H9 (cell line): ENCODE results near the gene RCN2. TPM values are rescaled to one million over a fixed set of nuclear protein-coding genes. Genes with fewer than 3 reads are reported as not detected.
"Not testable (repeated sequence)": the region's sequence is repeated elsewhere in the genome, so short reads cannot be mapped to it uniquely, and the experiment has no call there.

ENCODE experiments used
- DNase-seq: peaks from one replicate; pipeline ENCODE4 v3.0.0-alpha.2; 2017
- H2AFZ ChIP-seq: one replicate; pipeline ENCODE4 v1.6.1; 2013; ENCODE audit warnings: mild to moderate bottlenecking, low read length, control low read depth, moderate library complexity
- H2AK5ac ChIP-seq: 2 replicates; pipeline ENCODE4 v1.6.1; 2013; ENCODE audit warnings: low read length, control low read depth, mixed read lengths; ENCODE audit not compliant: insufficient read length
- H2BK120ac ChIP-seq: one replicate; pipeline ENCODE4 v1.6.1; 2013; ENCODE audit warnings: low read depth, mild to moderate bottlenecking, low read length, control low read depth, inconsistent platforms; ENCODE audit not compliant: poor library complexity, severe bottlenecking
- H2BK12ac ChIP-seq: 2 replicates; pipeline ENCODE4 v1.6.1; 2013; ENCODE audit warnings: low read length, control low read depth, mixed read lengths, low read depth; ENCODE audit not compliant: insufficient read length
- H2BK15ac ChIP-seq: 2 replicates; pipeline ENCODE4 v1.6.1; 2013; ENCODE audit warnings: low read depth, low read length, control low read depth
- H2BK20ac ChIP-seq: one replicate; pipeline ENCODE4 v1.6.1; 2013; ENCODE audit warnings: low read depth, mild to moderate bottlenecking, low read length, control low read depth, inconsistent platforms; ENCODE audit not compliant: poor library complexity, severe bottlenecking
- H2BK5ac ChIP-seq: 2 replicates; pipeline ENCODE4 v1.6.1; 2013; ENCODE audit warnings: low read length, control low read depth, mixed read lengths; ENCODE audit not compliant: insufficient read length
- H3K14ac ChIP-seq: 2 replicates; pipeline ENCODE4 v1.6.1; 2013; ENCODE audit warnings: low read length, control low read depth; ENCODE audit not compliant: insufficient read depth
- H3K18ac ChIP-seq: 2 replicates; pipeline ENCODE4 v1.6.1; 2013; ENCODE audit warnings: low read depth, mild to moderate bottlenecking, mixed read lengths, low read length, control low read depth; ENCODE audit not compliant: insufficient read length
- H3K23ac ChIP-seq: 2 replicates; pipeline ENCODE4 v1.6.1; 2013; ENCODE audit warnings: low read length, control low read depth, mixed read lengths, low read depth; ENCODE audit not compliant: insufficient read length
- H3K23me2 ChIP-seq: 2 replicates; pipeline ENCODE4 v1.6.1; 2013; ENCODE audit warnings: low read depth, mild to moderate bottlenecking, mixed read lengths, low read length, control low read depth; ENCODE audit not compliant: insufficient read length, poor library complexity, severe bottlenecking
- H3K27ac ChIP-seq: 2 replicates; pipeline ENCODE4 v1.5.1; 2013; ENCODE audit warnings: low read length, control low read depth, mixed read lengths, low read depth; ENCODE audit not compliant: insufficient read length
- H3K27me3 ChIP-seq: 2 replicates; pipeline ENCODE4 v1.6.1; 2013; ENCODE audit warnings: low read length, control low read depth, inconsistent platforms; ENCODE audit not compliant: insufficient read depth
- H3K4ac ChIP-seq: 2 replicates; pipeline ENCODE4 v1.6.1; 2013; ENCODE audit warnings: low read depth, mild to moderate bottlenecking, control low read depth, inconsistent platforms, low read length, moderate library complexity
- H3K4me1 ChIP-seq: 2 replicates; pipeline ENCODE4 v1.6.1; 2013; ENCODE audit warnings: low read length, control low read depth, inconsistent platforms; ENCODE audit not compliant: insufficient read depth
- H3K4me2 ChIP-seq: 2 replicates; pipeline ENCODE4 v1.6.1; 2013; ENCODE audit warnings: low read length, control low read depth, mixed read lengths; ENCODE audit not compliant: insufficient read length, insufficient read depth
- H3K56ac ChIP-seq: 2 replicates; pipeline ENCODE4 v1.6.1; 2013; ENCODE audit warnings: low read depth, mild to moderate bottlenecking, mixed read lengths, low read length, control low read depth; ENCODE audit not compliant: insufficient read length
- H3K79me1 ChIP-seq: 2 replicates; pipeline ENCODE4 v1.6.1; 2013; ENCODE audit warnings: low read depth, mild to moderate bottlenecking, moderate library complexity, low read length, control low read depth, inconsistent platforms; ENCODE audit not compliant: insufficient read depth, poor library complexity, severe bottlenecking
- H3K79me2 ChIP-seq: 2 replicates; pipeline ENCODE4 v1.6.1; 2013; ENCODE audit warnings: low read length, control low read depth, inconsistent platforms; ENCODE audit not compliant: insufficient read depth
- H3K9ac ChIP-seq: 2 replicates; pipeline ENCODE4 v1.6.1; 2013; ENCODE audit warnings: low read length, control low read depth, mixed read lengths; ENCODE audit not compliant: insufficient read length; ENCODE audit errors: extremely low read depth
- H3K9me3 ChIP-seq: one replicate; pipeline ENCODE4 v1.6.1; 2013; ENCODE audit warnings: low read depth, low read length, inconsistent platforms; ENCODE audit not compliant: control insufficient read depth
- H3T11ph ChIP-seq: one replicate; pipeline ENCODE4 v1.6.1; 2013; ENCODE audit warnings: mild to moderate bottlenecking, low read length, control low read depth, inconsistent platforms
- H4K20me1 ChIP-seq: one replicate; pipeline ENCODE4 v1.6.1; 2013; ENCODE audit not compliant: control insufficient read depth, insufficient read length, insufficient read depth
- H4K5ac ChIP-seq: 2 replicates; pipeline ENCODE4 v1.6.1; 2013; ENCODE audit warnings: low read depth, mild to moderate bottlenecking, mixed read lengths, low read length, control low read depth; ENCODE audit not compliant: insufficient read length
- H4K8ac ChIP-seq: replicated peaks from 2 replicates; pipeline ENCODE4 v1.6.1; 2013; ENCODE audit warnings: low read length, control low read depth, mixed read lengths, low read depth; ENCODE audit not compliant: insufficient read length
- H4K91ac ChIP-seq: 2 replicates; pipeline ENCODE4 v1.6.1; 2013; ENCODE audit warnings: low read depth, mild to moderate bottlenecking, moderate library complexity, mixed read lengths, low read length, control low read depth; ENCODE audit not compliant: insufficient read length
- H3K27ac Mint-ChIP-seq, 3 experiments: 2 replicates in 2 of 3; 3 replicates in 1 of 3; pipeline ENCODE4 v1.8.0; 2020 to 2021; ENCODE audit warnings: mixed read lengths in 3 of 3, mild to moderate bottlenecking in 1 of 3, moderate library complexity in 1 of 3
- H3K27me3 Mint-ChIP-seq: 2 replicates; pipeline ENCODE4 v1.8.0; 2021; ENCODE audit warnings: low read depth, mild to moderate bottlenecking, moderate library complexity, mixed read lengths
- H3K36me3 Mint-ChIP-seq, 3 experiments: 2 replicates in 2 of 3; 3 replicates in 1 of 3; pipeline ENCODE4 v1.8.0; 2020 to 2021; ENCODE audit warnings: low read depth in 3 of 3, mixed read lengths in 3 of 3; ENCODE audit not compliant: insufficient read depth in 1 of 3
- H3K4me1 Mint-ChIP-seq, 2 experiments: 2 replicates each; pipeline ENCODE4 v1.8.0; 2020; ENCODE audit warnings: mixed read lengths in 2 of 2
- H3K4me3 Mint-ChIP-seq, 2 experiments: 2 replicates in 1 of 2; 3 replicates in 1 of 2; pipeline ENCODE4 v1.8.0; 2020 to 2021; ENCODE audit warnings: mild to moderate bottlenecking in 2 of 2, mixed read lengths in 2 of 2, moderate library complexity in 1 of 2
- H3K9me3 Mint-ChIP-seq, 2 experiments: 2 replicates in 1 of 2; 3 replicates in 1 of 2; pipeline ENCODE4 v1.8.0; 2020; ENCODE audit warnings: mild to moderate bottlenecking in 2 of 2, mixed read lengths in 2 of 2, moderate library complexity in 1 of 2
- WGBS: extraction: QIAGEN DNeasy Blood & Tissue Kit; methylation state at CpG from one replicate; pipeline ENCODE4 v1.1.7; 2013; ENCODE audit warnings: missing lambda C conversion rate, low lambda C conversion rate, mixed read lengths; ENCODE audit not compliant: insufficient read length; ENCODE audit errors: extremely low coverage; 5-methylcytosine and 5-hydroxymethylcytosine counted together
- total RNA-seq: library from RNA; stranded (reverse); gene quantifications from 2 replicates; pipeline ENCODE4 v1.2.1, GENCODE V29; 2021

The RCN2 gene
- total RNA-seq, 1 experiment from 2014 or later: 139 TPM

GRCh38 chr15:76892836-76893235 is 38.7 kb upstream of the RCN2 start:
- H3K56ac ChIP-seq, H3T11ph ChIP-seq, H3K4me1 ChIP-seq, H3K27me3 Mint-ChIP-seq, H3K23me2 ChIP-seq, H3K27me3 ChIP-seq, H4K5ac ChIP-seq, H3K4me1 Mint-ChIP-seq, H4K8ac ChIP-seq, H3K4me2 ChIP-seq, H3K14ac ChIP-seq, DNase-seq, H3K4me3 Mint-ChIP-seq, H2AFZ ChIP-seq, H3K4ac ChIP-seq, H3K79me1 ChIP-seq, H3K27ac Mint-ChIP-seq, H2AK5ac ChIP-seq, H3K79me2 ChIP-seq, H4K20me1 ChIP-seq, H3K9me3 ChIP-seq, H3K18ac ChIP-seq, H3K27ac ChIP-seq, H2BK20ac ChIP-seq, H3K9ac ChIP-seq, H2BK120ac ChIP-seq, H2BK12ac ChIP-seq, H2BK15ac ChIP-seq, H2BK5ac ChIP-seq, H4K91ac ChIP-seq, H3K23ac ChIP-seq: not testable (repeated sequence)
- peaks cover 4 to 11% of the 10 kb centered on the region in 2 experiments; a peak in 4 of 5 replicates for H3K9me3 Mint-ChIP-seq
- no CpG with 5 or more reads among the region's 5 CpGs for WGBS
- peaks cover 6 to 17% (median 8%) of the 10 kb centered on the region in 3 experiments; a peak in 6 of 7 replicates for H3K36me3 Mint-ChIP-seq
